ENCODE results near the gene TIMM13. TPM values are rescaled to one million over a fixed set of nuclear protein-coding genes. Genes with fewer than 3 reads are reported as not detected.

TIMM13 gene
- total RNA-seq: 28.3 and 39.7 TPM in 2 replicates

GRCh38 chr19:2427429-2428320, at the start of gene TIMM13:
TIMM13 (minus strand) TSS chr19:2427586; CDS start chr19:2427533, 53 bp downstream.

GRCh38 chr19:2475702-2476450, 48.5 kb upstream of the TIMM13 start, which contains the start of gene GADD45B:
GADD45B (plus strand) TSS chr19:2476127; CDS start chr19:2476359, 232 bp downstream.

Other genes starting within 250 kb of the TIMM13 start
- gene PLEKHJ1, start 191.3 kb downstream of the TIMM13 start, total RNA-seq: 37.3 and 37.6 TPM in 2 replicates
- gene SF3A2, start 190.8 kb downstream of the TIMM13 start, total RNA-seq: 23.6 and 52.6 TPM in 2 replicates
- 1.5 and 2.0 TPM in 2 replicates for gene AMH, start 178.3 kb downstream of the TIMM13 start, total RNA-seq
- 0.39 TPM in 1 of 2 replicates, not detected in the other for gene JSRP1, start 171.2 kb downstream of the TIMM13 start, total RNA-seq
- gene PEAK3, start 145.4 kb downstream of the TIMM13 start, total RNA-seq: under 0.01 TPM in 1 of 2 replicates, not detected in the other
- not detected in 2 replicates for gene LINGO3, start 119.4 kb downstream of the TIMM13 start, total RNA-seq
- gene LSM7, start 99.0 kb downstream of the TIMM13 start, total RNA-seq: 120 and 125 TPM in 2 replicates
- gene SPPL2B, start 98.9 kb downstream of the TIMM13 start, total RNA-seq: 42.1 and 70.7 TPM in 2 replicates
- not detected in 2 replicates for gene TMPRSS9, start 67.3 kb downstream of the TIMM13 start, total RNA-seq
- gene LMNB2, start 29.4 kb upstream of the TIMM13 start, total RNA-seq: 22.0 and 46.5 TPM in 2 replicates
- gene GADD45B, start 48.5 kb upstream of the TIMM13 start, total RNA-seq: 84.8 and 117 TPM in 2 replicates

Data from placental epithelial cell (primary cell).